GM23338 (cell line): ENCODE data around the gene SLC6A19.

Source experiments
- CREB1 ChIP-seq: fragments of 250-450 bp; sonication (Bioruptor Pico); IDR thresholded peaks from 2 replicates; pipeline ENCODE4 v1.5.0; 2020; ENCODE audit warnings: low read depth, mild to moderate bottlenecking, moderate library complexity
- CTCF ChIP-seq, 2 experiments: fragments of 200-600 bp in 1 of 2; sonication (generic) in 1 of 2; conservative IDR thresholded peaks; 2 replicates each; pipeline versions ENCODE4 v1.5.1 to v1.6.1; 2016 to 2017; ENCODE audit warnings: antibody characterized with exemption in 2 of 2, low read depth in 2 of 2, mild to moderate bottlenecking in 2 of 2, moderate library complexity in 1 of 2
- EZH2 ChIP-seq: fragments of 200-600 bp; sonication (generic); IDR thresholded peaks from one replicate; pipeline ENCODE4 v1.8.0; 2017; ENCODE audit warnings: antibody characterized with exemption, mild to moderate bottlenecking, low read depth; ENCODE audit not compliant: unreplicated experiment
- EZH2phosphoT487 ChIP-seq: fragments of 200-600 bp; sonication (generic); IDR thresholded peaks from one replicate; pipeline ENCODE4 v1.8.1; 2018; ENCODE audit warnings: antibody characterized with exemption; ENCODE audit not compliant: unreplicated experiment
- JUNB ChIP-seq: IDR thresholded peaks from one replicate; pipeline ENCODE4 v1.6.1; 2016; ENCODE audit warnings: antibody characterized with exemption; ENCODE audit not compliant: unreplicated experiment
- NANOG ChIP-seq: IDR thresholded peaks from 2 replicates; pipeline ENCODE4 v1.6.1; 2016; ENCODE audit warnings: antibody characterized with exemption, borderline replicate concordance
- POLR2AphosphoS5 ChIP-seq: IDR thresholded peaks from 2 replicates; pipeline ENCODE4 v1.6.1; 2016; ENCODE audit warnings: antibody characterized with exemption, low read depth
- REST ChIP-seq: IDR thresholded peaks from one replicate; pipeline ENCODE4 v1.6.1; 2018; ENCODE audit warnings: antibody characterized with exemption; ENCODE audit not compliant: unreplicated experiment
- ZNF114 ChIP-seq: fragments of 250-450 bp; sonication (Bioruptor Pico); IDR thresholded peaks from 2 replicates; pipeline ENCODE4 v1.5.0; 2020; ENCODE audit warnings: mild to moderate bottlenecking, moderate library complexity
- ZNF462 ChIP-seq: fragments of 250-450 bp; sonication (Bioruptor Pico); IDR thresholded peaks from 2 replicates; pipeline ENCODE4 v1.5.0; 2020; ENCODE audit warnings: mild to moderate bottlenecking, moderate library complexity
- TF ChIP-seq, protein P1 (sequence below): IDR thresholded peaks from 2 replicates; pipeline ENCODE4 v1.6.1; 2016; ENCODE audit warnings: antibody characterized with exemption

DNA sequence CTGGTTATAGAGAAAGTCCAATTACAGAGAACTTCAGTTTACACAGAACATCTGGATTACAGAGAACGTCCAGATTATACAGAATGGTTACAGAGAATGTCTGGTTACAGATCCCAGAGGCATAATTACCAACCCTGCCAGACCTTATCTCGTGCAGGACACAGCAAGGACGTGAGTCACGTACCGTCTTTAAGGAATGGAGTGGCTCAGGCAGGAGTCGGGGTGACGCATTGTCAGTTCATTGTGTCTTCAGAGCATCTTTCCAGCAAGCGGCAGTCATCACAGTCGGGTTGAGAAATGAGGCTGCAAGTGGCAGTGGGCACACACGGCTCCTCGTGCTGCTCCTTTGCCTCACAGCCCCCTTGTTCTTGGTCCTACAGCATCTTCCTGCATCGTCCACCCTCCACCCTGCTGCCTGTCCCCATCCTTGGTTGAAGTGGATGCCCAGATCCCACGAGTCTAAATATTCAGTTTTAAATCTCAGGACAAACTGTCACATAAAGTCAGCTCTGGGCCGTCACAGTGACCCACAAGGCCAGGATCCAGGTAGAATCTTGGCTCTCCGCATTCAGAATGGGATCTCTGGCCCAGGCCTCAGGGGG, 30.0 kb upstream of the SLC6A19 start:
- TF ChIP-seq CTCF (conservative IDR thresholded peaks at IDR 0.05; ENCODE audit: low read depth in 2 of 2) = no peak
- no peak for TF ChIP-seq REST
- TF ChIP-seq EZH2 = no peak
- no peak for TF ChIP-seq POLR2AphosphoS5
- TF ChIP-seq EZH2phosphoT487 = no peak
- TF ChIP-seq NANOG = no peak
- TF ChIP-seq, protein P1, sequence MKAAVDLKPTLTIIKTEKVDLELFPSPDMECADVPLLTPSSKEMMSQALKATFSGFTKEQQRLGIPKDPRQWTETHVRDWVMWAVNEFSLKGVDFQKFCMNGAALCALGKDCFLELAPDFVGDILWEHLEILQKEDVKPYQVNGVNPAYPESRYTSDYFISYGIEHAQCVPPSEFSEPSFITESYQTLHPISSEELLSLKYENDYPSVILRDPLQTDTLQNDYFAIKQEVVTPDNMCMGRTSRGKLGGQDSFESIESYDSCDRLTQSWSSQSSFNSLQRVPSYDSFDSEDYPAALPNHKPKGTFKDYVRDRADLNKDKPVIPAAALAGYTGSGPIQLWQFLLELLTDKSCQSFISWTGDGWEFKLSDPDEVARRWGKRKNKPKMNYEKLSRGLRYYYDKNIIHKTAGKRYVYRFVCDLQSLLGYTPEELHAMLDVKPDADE = no peak
- no peak for TF ChIP-seq CREB1 (CRISPR knock-in tag)
- TF ChIP-seq JUNB = no peak
- no peak for TF ChIP-seq ZNF462
- no peak for TF ChIP-seq ZNF114 (CRISPR knock-in tag)
